Neural progenitor cell (in vitro differentiated cells): ENCODE measurements around the gene TDRD9. TPM values are rescaled to one million over a fixed set of nuclear protein-coding genes. Genes with fewer than 3 reads are reported as not detected.

Source experiments
- DNase-seq: peaks from one replicate; pipeline ENCODE4 v3.0.0-alpha.2; 2016; ENCODE audit warnings: low spot score
- H2AFZ ChIP-seq: fragments of 200-600 bp; sonication (generic); replicated peaks from 2 replicates; pipeline ENCODE4 v1.6.1; 2016; ENCODE audit warnings: antibody characterized with exemption
- H3F3A ChIP-seq: fragments of 200-600 bp; sonication (generic); 2 replicates; pipeline ENCODE4 v1.6.1; 2016; ENCODE audit warnings: antibody characterized with exemption, low read depth
- H3K27ac ChIP-seq: fragments of 200-600 bp; sonication (generic); 2 replicates; pipeline ENCODE4 v1.5.1; 2016; ENCODE audit warnings: mild to moderate bottlenecking
- H3K27me3 ChIP-seq: fragments of 200-600 bp; sonication (generic); 2 replicates; pipeline ENCODE4 v1.6.1; 2016; ENCODE audit warnings: mild to moderate bottlenecking, moderate library complexity
- H3K36me3 ChIP-seq: fragments of 200-600 bp; sonication (generic); 2 replicates; pipeline ENCODE4 v1.5.1; 2016
- H3K4me1 ChIP-seq: fragments of 200-600 bp; sonication (generic); 2 replicates; pipeline ENCODE4 v1.6.1; 2016; ENCODE audit warnings: mixed run types
- H3K4me2 ChIP-seq: fragments of 200-600 bp; sonication (generic); 2 replicates; pipeline ENCODE4 v1.6.1; 2016
- H3K4me3 ChIP-seq: fragments of 200-600 bp; sonication (generic); 2 replicates; pipeline ENCODE4 v1.5.1; 2016
- H3K79me2 ChIP-seq: fragments of 200-600 bp; sonication (generic); 2 replicates; pipeline ENCODE4 v1.6.1; 2016; ENCODE audit warnings: low read depth
- H3K9ac ChIP-seq: fragments of 200-600 bp; sonication (generic); 2 replicates; pipeline ENCODE4 v1.6.1; 2016
- H3K9me3 ChIP-seq: fragments of 200-600 bp; sonication (generic); 2 replicates; pipeline ENCODE4 v1.5.1; 2016; ENCODE audit warnings: low read depth
- H4K20me1 ChIP-seq: fragments of 200-600 bp; sonication (generic); 2 replicates; pipeline ENCODE4 v1.6.1; 2016; ENCODE audit warnings: low read depth
- H3K27ac Mint-ChIP-seq: 3 replicates; pipeline ENCODE4 v1.8.0; 2021; ENCODE audit warnings: mixed read lengths
- H3K27me3 Mint-ChIP-seq: 2 replicates; pipeline ENCODE4 v1.8.0; 2022; ENCODE audit warnings: low read depth, mild to moderate bottlenecking, inconsistent platforms, moderate library complexity, mixed read lengths; ENCODE audit not compliant: insufficient read depth
- H3K36me3 Mint-ChIP-seq: 3 replicates; pipeline ENCODE4 v1.8.0; 2021; ENCODE audit warnings: mixed read lengths
- H3K4me1 Mint-ChIP-seq: 3 replicates; pipeline ENCODE4 v1.8.0; 2021; ENCODE audit warnings: mixed read lengths
- H3K4me3 Mint-ChIP-seq: 3 replicates; pipeline ENCODE4 v1.8.0; 2021; ENCODE audit warnings: mild to moderate bottlenecking, moderate library complexity, mixed read lengths
- H3K9me3 Mint-ChIP-seq: 3 replicates; pipeline ENCODE4 v1.8.0; 2020; ENCODE audit warnings: mixed read lengths
- CTCF ChIP-seq: fragments of 200-600 bp; sonication (generic); IDR thresholded peaks from 2 replicates; pipeline ENCODE4 v1.5.1; 2017; ENCODE audit warnings: antibody characterized with exemption, mild to moderate bottlenecking
- EZH2 ChIP-seq: fragments of 200-600 bp; sonication (generic); IDR thresholded peaks from 2 replicates; pipeline ENCODE4 v1.6.1; 2017; ENCODE audit warnings: antibody characterized with exemption, mild to moderate bottlenecking, moderate library complexity
- EZH2phosphoT487 ChIP-seq: fragments of 200-600 bp; sonication (generic); IDR thresholded peaks from 2 replicates; pipeline ENCODE4 v1.6.1; 2017; ENCODE audit warnings: antibody characterized with exemption
- total RNA-seq: library from RNA; depleted of rRNA; stranded (reverse); fragments of >200 nt; gene quantifications from 2 replicates; pipeline ENCODE4 v1.2.3, GENCODE V29; 2015; ENCODE audit warnings: low replicate concordance

The TDRD9 gene
- total RNA-seq, 1 donor from 2014 or later = not detected

GRCh38 chr14:103879570-103880347, 48.5 kb upstream of the TDRD9 start:
- Mint-ChIP-seq H3K27me3 (peaks cover 5% of the 10 kb centered on the region), H3K4me1 (peaks cover 29% of the 10 kb centered on the region), H3K36me3 (no peaks in the 10 kb centered on the region), H3K9me3 (peaks cover 2% of the 10 kb centered on the region), H3K27ac (no peak overlapping the region), H3K4me3 (no peak overlapping the region)
- Histone ChIP-seq H2AFZ (no peak overlapping the region), H3F3A (peaks cover 7% of the 10 kb centered on the region), H3K27ac (no peak overlapping the region), H3K9me3 (no peaks in the 10 kb centered on the region), H3K4me2 (peak overlapping the region; percentile 17), H3K9ac (no peak overlapping the region), H4K20me1 (no peaks in the 10 kb centered on the region), H3K4me3 (no peak overlapping the region), H3K36me3 (no peaks in the 10 kb centered on the region), H3K79me2 (no peaks in the 10 kb centered on the region), H3K4me1 (peaks cover 14% of the 10 kb centered on the region), H3K27me3 (peaks cover under 1% of the 10 kb centered on the region)
- DNase-seq = no peak
- TF ChIP-seq CTCF = no peak
- no peak for TF ChIP-seq EZH2

GRCh38 chr14:103880348-103881267, 47.6 kb upstream of the TDRD9 start:
- Mint-ChIP-seq H3K9me3 (no peaks in the 10 kb centered on the region), H3K4me1 (peaks cover 29% of the 10 kb centered on the region), H3K27ac (peak overlapping the region; percentile 66), H3K4me3 (no peak overlapping the region), H3K27me3 (peaks cover 2% of the 10 kb centered on the region), H3K36me3 (no peaks in the 10 kb centered on the region)
- Histone ChIP-seq H3K79me2 (no peaks in the 10 kb centered on the region), H4K20me1 (no peaks in the 10 kb centered on the region), H3K27ac (no peak overlapping the region), H2AFZ (no peak overlapping the region), H3K4me2 (peak overlapping the region; percentile 17), H3K9me3 (no peaks in the 10 kb centered on the region), H3K9ac (no peak overlapping the region), H3F3A (peaks cover 7% of the 10 kb centered on the region), H3K27me3 (peaks cover 9% of the 10 kb centered on the region), H3K4me3 (no peak overlapping the region), H3K4me1 (peaks cover 14% of the 10 kb centered on the region), H3K36me3 (no peaks in the 10 kb centered on the region)
- DNase-seq = peak; percentile 24
- TF ChIP-seq CTCF (no peak), EZH2phosphoT487 (no peak), EZH2 (no peak)

- no peak overlapping the region for H2AFZ ChIP-seq
- peaks cover 36% of the 10 kb centered on the region for H3K4me1 Mint-ChIP-seq
- H3K4me2 ChIP-seq = no peak overlapping the region
These were observed 46.7 kb upstream of the TDRD9 start for GRCh38 chr14:103881268-103882201.

More at GRCh38 chr14:103881268-103882201, 46.7 kb upstream of the TDRD9 start:
- no peak for DNase-seq
- Histone ChIP-seq H3K4me3 (no peak overlapping the region), H3K9me3 (no peaks in the 10 kb centered on the region), H3K4me1 (peaks cover 14% of the 10 kb centered on the region), H3K27ac (no peak overlapping the region), H3F3A (peaks cover 7% of the 10 kb centered on the region), H4K20me1 (no peaks in the 10 kb centered on the region), H3K79me2 (no peaks in the 10 kb centered on the region), H3K9ac (no peak overlapping the region), H3K27me3 (peaks cover 13% of the 10 kb centered on the region), H3K36me3 (no peaks in the 10 kb centered on the region)
- Mint-ChIP-seq H3K4me3 (no peak overlapping the region), H3K27me3 (peaks cover 2% of the 10 kb centered on the region), H3K27ac (peak overlapping the region; percentile 66), H3K36me3 (no peaks in the 10 kb centered on the region), H3K9me3 (no peaks in the 10 kb centered on the region)
- TF ChIP-seq EZH2phosphoT487 (no peak), EZH2 (no peak), CTCF (no peak)
